H9 (cell line): ENCODE data around the gene IL12RB2. TPM values are rescaled to one million over a fixed set of nuclear protein-coding genes. Genes with fewer than 3 reads are reported as not detected.

Experiments used
- DNase-seq: peaks from one replicate; pipeline ENCODE4 v3.0.0-alpha.2; 2017
- H2AFZ ChIP-seq: one replicate; pipeline ENCODE4 v1.6.1; 2013; ENCODE audit warnings: mild to moderate bottlenecking, low read length, control low read depth, moderate library complexity
- H2AK5ac ChIP-seq: 2 replicates; pipeline ENCODE4 v1.6.1; 2013; ENCODE audit warnings: low read length, control low read depth, mixed read lengths; ENCODE audit not compliant: insufficient read length
- H2BK120ac ChIP-seq: one replicate; pipeline ENCODE4 v1.6.1; 2013; ENCODE audit warnings: low read depth, mild to moderate bottlenecking, low read length, control low read depth, inconsistent platforms; ENCODE audit not compliant: poor library complexity, severe bottlenecking
- H2BK12ac ChIP-seq: 2 replicates; pipeline ENCODE4 v1.6.1; 2013; ENCODE audit warnings: low read length, control low read depth, mixed read lengths, low read depth; ENCODE audit not compliant: insufficient read length
- H2BK15ac ChIP-seq: 2 replicates; pipeline ENCODE4 v1.6.1; 2013; ENCODE audit warnings: low read depth, low read length, control low read depth
- H2BK20ac ChIP-seq: one replicate; pipeline ENCODE4 v1.6.1; 2013; ENCODE audit warnings: low read depth, mild to moderate bottlenecking, low read length, control low read depth, inconsistent platforms; ENCODE audit not compliant: poor library complexity, severe bottlenecking
- H2BK5ac ChIP-seq: 2 replicates; pipeline ENCODE4 v1.6.1; 2013; ENCODE audit warnings: low read length, control low read depth, mixed read lengths; ENCODE audit not compliant: insufficient read length
- H3K14ac ChIP-seq: 2 replicates; pipeline ENCODE4 v1.6.1; 2013; ENCODE audit warnings: low read length, control low read depth; ENCODE audit not compliant: insufficient read depth
- H3K18ac ChIP-seq: 2 replicates; pipeline ENCODE4 v1.6.1; 2013; ENCODE audit warnings: low read depth, mild to moderate bottlenecking, mixed read lengths, low read length, control low read depth; ENCODE audit not compliant: insufficient read length
- H3K23ac ChIP-seq: 2 replicates; pipeline ENCODE4 v1.6.1; 2013; ENCODE audit warnings: low read length, control low read depth, mixed read lengths, low read depth; ENCODE audit not compliant: insufficient read length
- H3K23me2 ChIP-seq: 2 replicates; pipeline ENCODE4 v1.6.1; 2013; ENCODE audit warnings: low read depth, mild to moderate bottlenecking, mixed read lengths, low read length, control low read depth; ENCODE audit not compliant: insufficient read length, poor library complexity, severe bottlenecking
- H3K27ac ChIP-seq: 2 replicates; pipeline ENCODE4 v1.5.1; 2013; ENCODE audit warnings: low read length, control low read depth, mixed read lengths, low read depth; ENCODE audit not compliant: insufficient read length
- H3K27me3 ChIP-seq: 2 replicates; pipeline ENCODE4 v1.6.1; 2013; ENCODE audit warnings: low read length, control low read depth, inconsistent platforms; ENCODE audit not compliant: insufficient read depth
- H3K4ac ChIP-seq: 2 replicates; pipeline ENCODE4 v1.6.1; 2013; ENCODE audit warnings: low read depth, mild to moderate bottlenecking, control low read depth, inconsistent platforms, low read length, moderate library complexity
- H3K4me1 ChIP-seq: 2 replicates; pipeline ENCODE4 v1.6.1; 2013; ENCODE audit warnings: low read length, control low read depth, inconsistent platforms; ENCODE audit not compliant: insufficient read depth
- H3K4me2 ChIP-seq: 2 replicates; pipeline ENCODE4 v1.6.1; 2013; ENCODE audit warnings: low read length, control low read depth, mixed read lengths; ENCODE audit not compliant: insufficient read length, insufficient read depth
- H3K56ac ChIP-seq: 2 replicates; pipeline ENCODE4 v1.6.1; 2013; ENCODE audit warnings: low read depth, mild to moderate bottlenecking, mixed read lengths, low read length, control low read depth; ENCODE audit not compliant: insufficient read length
- H3K79me1 ChIP-seq: 2 replicates; pipeline ENCODE4 v1.6.1; 2013; ENCODE audit warnings: low read depth, mild to moderate bottlenecking, moderate library complexity, low read length, control low read depth, inconsistent platforms; ENCODE audit not compliant: insufficient read depth, poor library complexity, severe bottlenecking
- H3K79me2 ChIP-seq: 2 replicates; pipeline ENCODE4 v1.6.1; 2013; ENCODE audit warnings: low read length, control low read depth, inconsistent platforms; ENCODE audit not compliant: insufficient read depth
- H3K9ac ChIP-seq: 2 replicates; pipeline ENCODE4 v1.6.1; 2013; ENCODE audit warnings: low read length, control low read depth, mixed read lengths; ENCODE audit not compliant: insufficient read length; ENCODE audit errors: extremely low read depth
- H3K9me3 ChIP-seq: one replicate; pipeline ENCODE4 v1.6.1; 2013; ENCODE audit warnings: low read depth, low read length, inconsistent platforms; ENCODE audit not compliant: control insufficient read depth
- H3T11ph ChIP-seq: one replicate; pipeline ENCODE4 v1.6.1; 2013; ENCODE audit warnings: mild to moderate bottlenecking, low read length, control low read depth, inconsistent platforms
- H4K20me1 ChIP-seq: one replicate; pipeline ENCODE4 v1.6.1; 2013; ENCODE audit not compliant: control insufficient read depth, insufficient read length, insufficient read depth
- H4K5ac ChIP-seq: 2 replicates; pipeline ENCODE4 v1.6.1; 2013; ENCODE audit warnings: low read depth, mild to moderate bottlenecking, mixed read lengths, low read length, control low read depth; ENCODE audit not compliant: insufficient read length
- H4K8ac ChIP-seq: replicated peaks from 2 replicates; pipeline ENCODE4 v1.6.1; 2013; ENCODE audit warnings: low read length, control low read depth, mixed read lengths, low read depth; ENCODE audit not compliant: insufficient read length
- H4K91ac ChIP-seq: 2 replicates; pipeline ENCODE4 v1.6.1; 2013; ENCODE audit warnings: low read depth, mild to moderate bottlenecking, moderate library complexity, mixed read lengths, low read length, control low read depth; ENCODE audit not compliant: insufficient read length
- H3K27ac Mint-ChIP-seq, 3 experiments: 2 replicates in 2 of 3; 3 replicates in 1 of 3; pipeline ENCODE4 v1.8.0; 2020 to 2021; ENCODE audit warnings: mixed read lengths in 3 of 3, mild to moderate bottlenecking in 1 of 3, moderate library complexity in 1 of 3
- H3K27me3 Mint-ChIP-seq: 2 replicates; pipeline ENCODE4 v1.8.0; 2021; ENCODE audit warnings: low read depth, mild to moderate bottlenecking, moderate library complexity, mixed read lengths
- H3K36me3 Mint-ChIP-seq, 3 experiments: 2 replicates in 2 of 3; 3 replicates in 1 of 3; pipeline ENCODE4 v1.8.0; 2020 to 2021; ENCODE audit warnings: low read depth in 3 of 3, mixed read lengths in 3 of 3; ENCODE audit not compliant: insufficient read depth in 1 of 3
- H3K4me1 Mint-ChIP-seq, 2 experiments: 2 replicates each; pipeline ENCODE4 v1.8.0; 2020; ENCODE audit warnings: mixed read lengths in 2 of 2
- H3K4me3 Mint-ChIP-seq, 2 experiments: 2 replicates in 1 of 2; 3 replicates in 1 of 2; pipeline ENCODE4 v1.8.0; 2020 to 2021; ENCODE audit warnings: mild to moderate bottlenecking in 2 of 2, mixed read lengths in 2 of 2, moderate library complexity in 1 of 2
- H3K9me3 Mint-ChIP-seq, 2 experiments: 2 replicates in 1 of 2; 3 replicates in 1 of 2; pipeline ENCODE4 v1.8.0; 2020; ENCODE audit warnings: mild to moderate bottlenecking in 2 of 2, mixed read lengths in 2 of 2, moderate library complexity in 1 of 2
- CTCF ChIP-seq: fragments of 200-600 bp; sonication (generic); conservative IDR thresholded peaks from 3 replicates; pipeline ENCODE4 v1.8.0; 2021; ENCODE audit warnings: antibody characterized with exemption, mild to moderate bottlenecking
- WGBS: extraction: QIAGEN DNeasy Blood & Tissue Kit; methylation state at CpG from one replicate; pipeline ENCODE4 v1.1.7; 2013; ENCODE audit warnings: missing lambda C conversion rate, low lambda C conversion rate, mixed read lengths; ENCODE audit not compliant: insufficient read length; ENCODE audit errors: extremely low coverage; 5-methylcytosine and 5-hydroxymethylcytosine counted together
- total RNA-seq: library from RNA; stranded (reverse); gene quantifications from 2 replicates; pipeline ENCODE4 v1.2.1, GENCODE V29; 2021

IL12RB2 gene
- total RNA-seq, 1 experiment from 2014 or later, result 0.77 TPM

- H2AFZ ChIP-seq, result no peak overlapping the region
- H3T11ph ChIP-seq, result no peak overlapping the region
- no peak overlapping the region for H4K8ac ChIP-seq
- no peak overlapping the region for H3K18ac ChIP-seq
- no peaks in the 10 kb centered on the region for H3K9me3 ChIP-seq
- H2BK20ac ChIP-seq, result no peak overlapping the region
- H3K4ac ChIP-seq, result no peak overlapping the region
- no peak overlapping the region for H2BK15ac ChIP-seq
- H4K5ac ChIP-seq, result no peak overlapping the region
- H3K9ac ChIP-seq, result no peak overlapping the region
- H3K27me3 ChIP-seq, result no peaks in the 10 kb centered on the region
- no peak overlapping the region for H2AK5ac ChIP-seq
- H3K27me3 Mint-ChIP-seq, result peaks cover 53% of the 10 kb centered on the region
- H4K20me1 ChIP-seq, result no peaks in the 10 kb centered on the region
- no peak overlapping the region for H3K56ac ChIP-seq
- peaks cover 49 to 50% of the 10 kb centered on the region in 2 experiments for H3K4me1 Mint-ChIP-seq
- no peak overlapping the region for H3K4me2 ChIP-seq
- no peak for TF ChIP-seq CTCF
- H3K27ac ChIP-seq, result no peak overlapping the region
- H3K79me2 ChIP-seq, result no peaks in the 10 kb centered on the region
- peaks cover 2% of the 10 kb centered on the region; the same call in 1 of the 2 replicates for H3K4me1 ChIP-seq
- no peak overlapping the region for H3K4me3 Mint-ChIP-seq
- no CpG with 5 or more reads among the region's 6 CpGs for WGBS
- H3K79me1 ChIP-seq, result no peaks in the 10 kb centered on the region
- H2BK5ac ChIP-seq, result no peak overlapping the region
- no peak overlapping the region for H2BK120ac ChIP-seq
- H3K23me2 ChIP-seq, result no peaks in the 10 kb centered on the region
- DNase-seq, result no peak
- no peak overlapping the region for H3K27ac Mint-ChIP-seq
- no peak overlapping the region for H3K14ac ChIP-seq
- no peaks in the 10 kb centered on the region for H3K36me3 Mint-ChIP-seq
- H3K9me3 Mint-ChIP-seq, result no peaks in the 10 kb centered on the region
- H3K23ac ChIP-seq, result no peak overlapping the region
- H2BK12ac ChIP-seq, result no peak overlapping the region
- H4K91ac ChIP-seq, result no peak overlapping the region
These were observed 29.1 kb downstream of the IL12RB2 start for GRCh38 chr1:67336783-67337182.
